Activated T-cell treated with anti-CD3 and anti-CD28 coated beads for 24 hours (primary cell): Measurements from ENCODE around the gene FAM193A.
"Not testable (repeated sequence)": the region's sequence is repeated elsewhere in the genome, so short reads cannot be mapped to it uniquely, and the experiment has no call there.

Experiments used
- DNase-seq: peaks from one replicate; pipeline ENCODE4 v3.0.0-alpha.2; 2020; ENCODE audit warnings: low read depth

The FAM193A gene

DNA sequence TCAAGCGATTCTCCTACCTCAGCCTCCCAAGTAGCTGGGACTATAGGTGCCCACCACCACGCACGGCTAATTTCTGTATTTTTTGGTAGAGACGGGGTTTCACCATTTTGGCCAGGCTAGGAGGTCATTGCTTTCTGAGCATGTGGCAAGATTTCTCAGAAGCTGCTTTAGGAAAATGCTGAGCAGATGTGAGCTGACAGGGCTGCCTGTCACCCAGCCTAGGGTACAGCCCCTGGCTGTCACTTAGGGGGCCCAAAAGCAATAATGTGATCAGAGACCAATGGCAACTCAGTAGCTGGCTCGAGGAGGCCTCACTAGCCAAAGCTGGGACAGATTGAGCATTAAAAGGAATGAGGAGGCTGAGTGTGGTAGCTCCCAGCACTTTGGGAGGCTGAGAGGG lies 154.9 kb downstream of the FAM193A start:
- DNase-seq = no peak

DNA sequence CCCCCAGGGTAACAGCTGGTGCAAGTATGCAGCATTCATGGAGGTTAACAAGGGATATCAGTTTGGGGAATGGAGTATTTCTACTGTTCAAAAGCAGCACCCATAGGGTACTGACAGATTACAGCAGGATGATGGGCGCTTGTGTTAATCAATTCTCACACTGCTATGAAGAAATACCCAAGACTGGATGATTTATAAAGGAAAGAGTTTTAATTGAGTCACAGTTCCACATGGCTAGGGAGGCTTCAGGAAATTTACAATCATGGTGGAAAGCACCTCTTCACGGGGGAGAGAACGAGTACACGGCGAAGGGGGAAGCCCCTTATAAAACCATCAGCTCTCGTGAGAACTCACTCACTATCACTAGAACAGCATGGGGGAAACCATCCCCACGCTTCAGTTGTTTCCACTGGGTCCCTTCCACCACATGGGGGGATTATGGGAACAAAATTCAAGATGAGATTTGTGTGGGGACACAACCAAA lies 155.5 kb downstream of the FAM193A start:
- peak; percentile 28 for DNase-seq

DNA sequence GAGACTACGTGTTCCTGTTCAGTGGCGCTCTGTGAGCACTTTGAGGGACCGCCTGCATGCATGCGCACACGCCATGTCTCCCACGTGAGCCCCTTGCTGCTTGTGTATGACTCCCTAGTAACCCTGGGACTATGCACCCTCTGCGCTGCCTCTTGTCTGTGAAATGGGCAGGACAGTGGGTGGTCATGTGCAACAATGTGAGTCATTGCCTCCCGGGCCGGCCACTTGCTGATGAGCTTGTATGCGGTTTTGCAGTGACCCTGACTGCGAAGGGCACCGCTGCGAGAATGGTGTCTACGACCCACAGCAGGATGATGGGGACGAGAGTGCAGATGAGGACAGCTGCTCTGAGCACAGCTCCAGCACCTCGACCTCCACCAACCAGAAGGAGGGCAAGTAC lies 158.2 kb downstream of the FAM193A start:
- no peak for DNase-seq

DNA sequence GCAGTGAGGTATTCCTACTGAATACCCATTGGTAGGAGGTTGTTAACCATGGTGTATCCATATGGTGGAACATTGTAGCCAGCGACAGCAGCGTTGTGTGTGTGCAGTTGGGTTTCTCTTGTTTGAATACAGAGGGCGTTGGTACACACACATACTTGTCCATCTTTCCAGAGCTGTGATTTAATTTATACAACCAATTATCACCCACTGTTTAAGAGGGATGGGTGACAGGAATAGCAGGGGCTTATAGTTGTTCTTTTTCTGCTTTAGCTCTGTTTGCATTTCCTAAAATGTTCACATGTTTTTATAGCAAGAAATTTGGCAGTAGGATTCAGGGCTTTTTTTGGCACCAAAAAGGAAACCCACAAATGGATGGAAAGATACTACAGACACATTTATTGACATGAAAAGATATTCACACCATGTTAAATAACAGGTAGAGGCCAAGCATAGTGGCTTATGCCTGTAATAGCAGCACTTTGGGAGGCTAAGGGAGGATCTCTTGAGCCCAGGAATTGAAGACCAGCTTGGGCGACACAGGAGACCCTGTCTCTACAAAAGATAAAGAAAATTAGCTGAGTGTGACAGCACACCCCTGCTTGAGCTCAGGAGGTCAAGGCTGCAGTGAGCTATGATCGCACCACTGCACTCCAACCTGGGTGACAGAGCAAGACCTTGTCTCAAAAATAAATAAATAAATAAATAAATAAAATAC lies 159.1 kb downstream of the FAM193A start:
- no peak for DNase-seq

DNA sequence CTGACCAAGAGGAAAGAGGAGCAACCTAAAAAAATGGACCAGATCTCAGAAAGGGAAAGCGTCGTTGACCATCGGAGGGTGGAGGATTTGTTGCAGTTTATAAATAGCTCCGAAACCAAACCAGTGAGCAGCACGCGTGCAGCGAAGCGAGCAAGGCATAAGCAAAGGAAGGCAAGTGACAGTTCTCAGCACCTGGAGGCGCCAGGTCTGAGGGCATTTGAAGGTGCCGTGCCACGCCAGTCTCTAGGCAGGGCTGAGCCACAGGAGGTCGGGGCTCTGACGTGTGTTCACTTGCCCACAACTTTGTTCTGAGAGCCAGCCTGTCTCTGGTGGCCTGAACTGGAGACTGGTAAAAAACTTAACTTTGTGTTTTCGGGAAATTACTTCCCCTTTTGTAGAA lies 160.0 kb downstream of the FAM193A start:
- DNase-seq = no peak

DNA sequence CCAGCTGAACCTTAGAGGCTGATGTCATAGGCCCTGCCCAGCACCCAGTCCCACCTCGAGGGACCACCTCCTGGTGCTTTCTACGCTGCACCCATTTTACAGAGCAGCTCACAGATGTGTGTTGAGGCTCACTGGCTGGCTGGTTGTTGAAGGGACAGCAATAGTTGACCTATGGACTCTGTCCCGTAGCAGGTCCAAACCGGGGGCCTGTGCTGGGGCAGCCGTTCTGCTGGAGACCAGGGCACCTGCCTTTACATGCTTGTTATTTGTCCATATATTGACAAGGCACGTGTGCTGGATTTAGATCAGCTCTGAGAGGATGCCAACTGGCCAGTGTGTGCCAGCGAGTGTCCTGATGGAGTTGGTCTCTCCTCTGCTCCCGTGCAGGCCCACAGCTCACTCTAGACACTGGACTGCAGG lies 161.6 kb downstream of the FAM193A start:
- DNase-seq = no peak

DNA sequence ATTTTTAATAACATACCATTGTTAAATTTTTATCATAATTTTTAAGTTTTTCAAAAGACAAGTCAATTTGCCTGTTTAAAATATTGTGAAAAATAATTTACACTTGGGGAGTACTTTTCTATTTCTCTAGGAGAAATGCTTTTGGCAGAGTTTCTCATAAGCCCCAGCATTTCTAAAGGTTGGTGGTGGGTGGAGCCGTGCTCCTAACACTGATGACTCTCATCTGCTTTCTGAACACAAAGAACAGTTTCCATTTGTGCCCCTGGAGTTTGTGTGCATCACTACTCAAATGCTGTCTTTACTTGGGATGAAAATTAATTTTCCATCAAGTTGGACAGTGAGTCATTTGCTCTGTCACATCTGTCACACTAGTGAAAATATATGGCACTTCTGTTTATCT lies 162.1 kb downstream of the FAM193A start:
- no peak for DNase-seq

DNA sequence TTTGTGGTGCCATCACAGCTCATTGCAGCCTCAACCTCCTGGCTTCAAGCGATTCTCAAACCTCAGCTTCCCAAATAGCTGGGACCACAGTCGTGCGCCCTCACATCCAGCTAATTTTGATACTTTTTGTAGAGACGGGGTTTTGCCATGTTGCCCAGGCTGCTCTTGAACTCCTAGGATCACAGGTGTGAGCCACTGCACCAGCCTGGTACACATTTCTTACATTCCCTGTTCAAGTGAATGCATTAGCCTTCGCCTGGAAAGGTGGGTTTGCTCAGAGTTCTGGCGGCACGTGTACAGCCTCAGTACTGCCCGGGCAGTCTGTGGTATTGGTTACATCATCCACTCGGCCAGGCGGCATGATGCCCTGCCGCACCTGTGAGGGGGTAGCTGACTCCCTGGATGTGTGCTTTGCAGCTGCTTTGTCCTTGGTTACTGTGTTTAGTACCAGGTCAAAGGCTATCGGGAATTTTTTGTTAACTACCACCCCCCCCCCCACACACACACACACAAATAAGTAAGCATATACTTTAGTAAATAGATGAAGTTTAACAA lies 162.6 kb downstream of the FAM193A start:
- DNase-seq = no peak

DNA sequence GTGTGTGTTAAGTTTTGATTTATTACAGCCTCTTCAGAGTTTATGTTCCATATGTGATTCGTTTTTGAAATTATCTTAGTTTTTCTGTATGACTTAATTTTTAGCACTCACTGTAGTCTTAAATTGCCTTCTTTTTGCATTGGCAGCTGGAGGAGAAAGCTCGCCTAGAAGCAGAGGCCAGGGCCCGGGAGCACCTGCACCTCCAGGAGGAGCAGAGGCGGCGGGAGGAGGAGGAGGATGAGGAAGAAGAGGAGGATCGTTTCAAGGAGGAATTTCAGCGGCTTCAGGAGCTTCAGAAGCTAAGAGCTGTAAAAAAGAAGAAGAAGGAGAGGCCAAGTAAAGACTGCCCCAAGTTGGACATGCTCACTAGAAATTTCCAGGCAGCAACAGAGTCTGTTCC lies 163.1 kb downstream of the FAM193A start:
- DNase-seq = no peak

DNA sequence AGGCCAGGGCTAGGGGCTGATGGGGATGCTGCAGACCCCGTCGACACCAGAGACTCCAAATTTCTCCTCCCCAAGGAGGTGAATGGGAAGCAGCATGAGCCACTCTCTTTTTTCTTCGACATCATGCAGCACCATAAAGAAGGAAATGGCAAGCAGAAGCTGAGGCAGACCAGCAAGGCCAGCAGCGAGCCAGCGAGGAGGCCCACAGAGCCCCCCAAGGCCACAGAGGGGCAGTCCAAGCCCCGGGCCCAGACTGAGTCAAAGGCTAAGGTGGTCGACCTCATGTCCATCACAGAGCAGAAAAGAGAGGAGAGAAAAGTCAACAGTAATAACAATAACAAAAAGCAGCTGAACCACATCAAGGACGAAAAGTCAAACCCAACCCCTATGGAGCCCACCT lies 163.6 kb downstream of the FAM193A start:
- no peak for DNase-seq

DNA sequence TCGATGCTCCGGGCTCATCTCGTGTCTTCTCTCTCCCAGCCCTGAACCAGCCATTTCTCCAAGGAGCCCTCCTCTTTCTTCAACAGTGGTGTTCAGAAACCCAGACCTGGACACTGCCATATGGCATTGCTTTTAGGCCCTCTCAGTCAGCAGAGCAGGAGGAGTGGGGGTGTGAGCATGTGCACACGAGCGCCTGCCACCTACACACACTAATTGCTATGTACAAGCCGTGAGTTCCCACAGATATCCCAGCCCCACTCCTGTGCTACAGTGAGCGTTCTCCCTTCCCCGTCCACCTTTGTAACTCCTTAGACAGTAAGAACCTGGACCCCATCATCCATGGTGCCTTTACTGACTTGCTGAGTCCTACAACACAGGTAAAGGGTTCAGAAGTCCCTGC lies 165.9 kb downstream of the FAM193A start:
- no peak for DNase-seq

DNA sequence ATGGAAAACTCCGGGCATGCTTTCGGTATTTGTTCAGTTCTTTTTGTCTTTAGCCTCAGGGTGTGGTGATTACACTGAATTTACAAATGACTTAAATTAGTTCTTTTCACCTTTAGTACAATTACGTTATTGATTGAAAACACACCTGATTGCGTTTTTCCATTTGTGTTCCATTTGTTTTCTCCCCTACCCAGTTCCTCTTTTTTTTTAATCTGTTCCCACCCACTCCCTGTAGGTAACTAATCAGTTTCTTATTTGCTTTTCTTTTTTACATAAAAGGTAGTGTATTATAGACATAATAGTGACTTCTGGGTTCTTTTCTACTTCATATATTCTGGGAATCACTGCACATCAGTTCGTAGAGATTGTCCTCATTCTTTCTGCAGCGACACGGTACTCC lies 166.3 kb downstream of the FAM193A start:
- DNase-seq = no peak

DNA sequence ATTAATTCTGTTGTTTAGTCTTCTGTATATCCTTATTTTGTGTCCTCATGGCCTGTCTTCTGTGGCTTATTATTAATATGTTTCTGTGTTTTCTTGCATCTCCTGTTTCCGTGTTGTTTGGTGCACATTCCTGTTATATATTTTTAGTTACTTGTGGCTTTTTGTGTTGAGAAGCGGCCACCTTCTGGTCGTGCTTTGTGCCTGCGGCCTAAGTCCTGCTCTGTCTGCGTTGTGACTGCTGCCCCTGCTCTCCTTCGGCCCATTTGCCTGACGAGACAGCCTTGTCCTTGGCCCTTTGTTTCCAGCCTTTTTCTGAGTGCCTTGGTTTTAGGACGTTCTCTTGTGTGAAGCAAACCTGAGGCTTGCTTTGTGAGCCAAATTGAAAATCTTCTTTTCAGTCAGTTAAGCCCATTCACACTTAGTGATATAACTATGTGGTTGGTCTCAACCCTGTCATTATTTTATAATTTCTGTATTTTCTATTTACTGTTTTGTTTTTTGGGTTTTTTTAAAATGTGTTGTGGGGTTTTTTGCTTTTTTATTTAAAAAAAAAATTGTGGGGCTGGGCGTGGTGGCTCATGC lies 175.9 kb downstream of the FAM193A start:
- no peak for DNase-seq

DNA sequence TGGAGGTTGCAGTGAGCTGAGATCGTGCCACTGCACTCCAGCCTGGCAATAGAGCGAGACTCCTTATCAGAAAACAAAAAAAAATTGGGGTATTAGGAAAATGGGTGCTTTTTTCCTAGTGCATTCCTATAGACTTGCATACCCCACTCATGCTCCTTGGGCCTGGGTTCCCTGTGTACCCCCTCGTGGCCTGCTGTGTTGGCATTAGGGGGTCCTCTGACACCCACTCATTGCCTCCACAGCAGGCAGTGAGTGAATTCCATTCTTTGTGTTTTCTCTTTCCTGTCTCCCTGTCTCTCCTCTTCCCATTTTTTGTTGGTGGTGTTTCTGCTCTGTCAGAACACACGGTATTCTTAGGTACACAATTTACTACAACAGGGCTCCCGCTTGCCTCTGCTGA lies 176.9 kb downstream of the FAM193A start:
- DNase-seq = no peak

DNA sequence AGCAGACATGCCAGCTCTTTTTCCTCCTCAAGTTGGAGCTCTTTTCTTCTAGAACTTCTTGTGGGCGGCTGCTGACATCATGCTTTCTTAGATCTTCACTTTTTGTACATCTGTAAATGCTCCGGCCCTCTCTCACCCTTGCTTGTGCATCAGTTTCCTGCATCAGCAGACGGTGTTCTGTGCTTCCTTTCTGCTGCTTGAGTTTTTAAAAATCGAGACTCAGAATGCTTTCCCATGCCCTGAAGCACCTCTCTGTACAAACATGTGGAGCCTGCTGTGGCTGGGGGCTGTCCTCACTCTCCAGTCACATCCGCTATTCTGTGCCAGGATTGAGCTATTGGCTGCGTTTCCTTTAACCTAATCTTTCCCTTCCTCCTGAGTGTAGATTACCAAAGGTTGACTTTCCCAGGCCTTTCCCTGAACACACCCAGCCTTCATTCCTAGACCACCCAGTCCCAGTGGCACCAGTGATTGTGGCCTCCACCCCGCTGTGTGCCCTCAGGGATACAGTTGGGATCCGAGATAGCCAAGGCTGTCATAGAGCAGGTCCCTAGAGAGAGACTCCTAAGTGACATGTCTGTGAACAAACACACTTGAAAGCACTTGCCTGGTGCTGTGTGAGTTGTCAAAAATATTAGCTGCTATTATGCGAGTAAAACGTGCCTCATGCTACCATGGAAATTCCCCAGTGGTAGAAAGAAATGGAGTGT lies 177.8 kb downstream of the FAM193A start:
- peak; percentile 27 for DNase-seq

DNA sequence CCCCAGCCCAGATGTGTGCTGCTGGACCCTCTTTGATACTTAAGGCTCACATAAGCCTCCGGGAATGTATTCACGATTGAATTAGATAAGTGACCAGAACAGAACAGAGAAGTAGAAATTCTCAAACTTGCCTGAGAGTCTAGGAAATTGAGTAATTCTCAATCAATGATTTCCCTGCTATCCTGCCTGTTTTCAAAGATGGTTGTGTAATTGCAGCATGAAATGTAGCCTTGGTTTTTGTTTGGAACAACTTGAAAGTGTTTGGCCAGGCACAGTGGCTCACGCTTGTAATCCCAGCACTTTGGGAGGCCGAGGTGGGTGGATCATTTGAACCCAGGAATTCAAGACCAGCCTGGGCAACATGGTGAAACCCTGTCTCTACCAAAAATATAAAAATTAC lies 178.5 kb downstream of the FAM193A start:
- DNase-seq = no peak

DNA sequence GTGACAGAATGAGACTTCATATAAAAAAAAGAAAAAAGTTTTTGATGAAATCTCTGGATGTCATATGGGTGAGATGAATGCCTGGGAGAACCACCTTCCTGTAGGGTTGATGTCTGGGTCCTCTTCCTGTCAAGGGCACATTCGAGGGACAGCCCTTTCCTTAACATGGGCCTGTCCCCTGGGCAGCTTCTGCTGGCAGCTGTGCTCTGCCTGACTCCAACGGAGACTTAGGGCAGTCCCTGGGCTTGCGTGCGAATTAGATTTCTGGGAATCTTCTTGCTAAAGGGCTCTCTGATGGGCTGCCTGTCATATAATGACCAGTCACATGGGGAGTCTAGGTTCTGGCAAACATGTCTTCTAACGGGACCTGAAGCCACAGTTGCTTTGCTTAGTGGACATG lies 179.0 kb downstream of the FAM193A start:
- no peak for DNase-seq

DNA sequence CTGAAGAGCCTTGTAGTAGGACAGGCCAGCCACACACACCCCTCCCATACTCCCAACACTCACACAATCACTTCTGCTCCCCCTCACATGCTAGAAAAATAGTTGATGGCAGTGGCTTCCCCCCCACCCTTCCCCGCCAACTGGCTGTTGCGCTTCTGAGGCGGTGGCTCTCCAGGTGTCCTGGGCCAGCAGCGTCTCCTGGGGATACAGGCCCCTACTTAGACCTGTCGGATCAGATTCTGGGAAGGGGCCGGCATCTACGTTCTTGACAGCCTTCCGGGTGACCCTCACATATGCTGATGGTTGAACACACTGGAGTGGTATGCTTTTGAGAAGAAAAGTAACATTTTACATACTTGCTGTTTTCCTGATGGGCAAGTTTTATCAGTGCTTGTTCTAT lies 179.8 kb downstream of the FAM193A start:
- DNase-seq = no peak

DNA sequence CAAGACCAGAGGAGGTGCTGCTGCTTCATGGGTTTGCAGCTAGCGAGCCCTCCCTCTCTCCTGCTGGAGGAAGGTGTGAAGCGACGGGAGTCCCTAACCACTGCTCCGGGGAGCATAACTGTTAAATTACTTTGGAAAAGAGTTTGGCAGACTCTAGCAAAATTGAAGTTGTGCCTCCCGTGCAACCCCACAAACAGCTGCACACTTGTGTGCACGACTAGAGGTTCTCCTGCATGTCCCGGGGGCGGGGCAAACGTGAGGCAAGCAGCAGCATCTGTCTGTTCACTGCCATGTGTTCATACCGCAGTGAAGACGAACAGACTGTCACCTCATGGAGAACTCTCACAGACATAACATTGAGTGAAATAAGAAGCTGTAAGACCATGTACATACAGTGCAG lies 185.1 kb downstream of the FAM193A start:
- DNase-seq = no peak

DNA sequence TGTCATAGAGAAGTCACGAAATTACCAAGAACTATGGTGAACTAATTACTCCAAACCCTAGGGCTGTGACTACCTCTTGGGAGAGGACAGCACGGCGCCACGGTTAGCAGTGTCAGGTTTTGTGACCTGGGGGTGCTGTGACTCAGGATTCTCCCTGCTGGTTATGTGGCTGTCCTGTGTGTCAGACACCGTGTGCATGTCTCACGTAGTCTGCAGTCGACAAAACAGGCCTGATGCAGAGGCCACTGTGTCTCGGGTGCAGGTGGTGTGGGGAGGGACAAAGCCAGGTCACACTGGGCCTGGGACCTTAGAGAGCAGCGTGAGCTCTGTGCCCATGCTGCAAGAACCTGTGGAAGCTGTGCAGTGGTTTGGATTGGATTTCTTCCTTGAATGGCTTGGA lies 185.6 kb downstream of the FAM193A start:
- no peak for DNase-seq

DNA sequence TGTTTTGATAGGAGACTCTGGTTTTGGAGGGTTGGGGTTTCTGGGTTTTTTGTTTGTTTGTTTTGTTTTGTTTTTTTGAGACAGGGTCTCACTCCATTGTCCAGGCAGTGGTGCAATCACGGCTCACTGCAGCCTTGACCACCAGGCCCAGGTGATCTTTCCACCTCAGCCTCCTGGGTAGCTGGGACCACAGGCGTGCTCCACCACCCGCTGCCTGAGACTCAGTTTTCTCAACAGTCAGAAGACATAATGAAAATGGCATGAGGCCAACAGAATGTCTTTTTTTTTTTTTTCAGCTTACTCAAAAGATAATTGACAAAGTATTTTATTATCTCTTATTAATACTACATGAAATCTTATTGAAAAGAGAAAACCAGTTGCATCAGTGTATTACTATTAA lies 187.3 kb downstream of the FAM193A start:
- no peak for DNase-seq

DNA sequence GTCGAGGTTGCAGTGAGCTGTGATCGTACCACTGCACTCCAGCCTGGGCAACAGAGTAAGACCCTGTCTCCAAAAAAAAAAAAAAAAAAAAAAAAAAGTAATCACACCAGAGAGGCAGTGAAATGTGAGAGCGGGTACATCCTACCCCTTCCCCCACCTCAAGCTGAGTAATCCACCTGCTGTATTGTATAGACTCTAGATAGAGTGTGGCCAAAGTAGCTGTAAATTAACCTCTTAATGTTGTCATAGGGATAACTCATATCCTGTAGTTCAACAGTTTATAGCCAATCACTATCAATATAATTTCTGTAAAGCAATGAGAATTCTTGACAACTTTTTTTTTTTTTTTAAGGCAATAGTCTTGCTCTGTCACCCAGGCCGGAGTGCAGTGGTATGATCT lies 188.9 kb downstream of the FAM193A start:
- no peak for DNase-seq

DNA sequence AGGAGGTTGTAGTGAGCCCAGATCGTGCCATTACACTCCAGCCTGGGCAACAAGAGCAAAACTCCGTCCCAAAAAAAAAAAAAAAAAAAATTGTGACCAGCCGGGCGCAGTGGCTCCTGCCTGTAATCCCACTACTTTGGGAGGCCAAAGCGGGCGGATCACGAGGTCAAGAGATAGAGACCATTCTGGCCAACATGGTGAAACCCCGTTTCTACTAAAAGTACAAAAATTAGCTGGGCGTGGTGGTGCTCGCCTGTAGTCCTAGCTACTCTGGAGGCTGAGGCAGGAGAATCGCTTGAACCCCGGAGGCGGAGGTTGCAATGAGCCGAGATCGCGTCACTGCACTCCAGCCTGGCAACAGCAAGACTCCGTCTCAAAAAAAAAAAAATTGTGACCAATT lies 190.4 kb downstream of the FAM193A start:
- DNase-seq = not testable (repeated sequence)
